Renal pelvis (tissue), 4 donors: ENCODE data around the gene PLPPR3. TPM values are rescaled to one million over a fixed set of nuclear protein-coding genes. Genes with fewer than 3 reads are reported as not detected.

ENCODE experiments used
- DNase-seq: peaks from one replicate; pipeline ENCODE4 v3.0.0-alpha.2; 2013
- polyA plus RNA-seq, 3 donors: library from polyadenylated mRNA; unstranded; fragments of 120-200 nt; gene quantifications; one replicate each; pipeline ENCODE4 v1.2.1, GENCODE V29; 2013; ENCODE audit not compliant: insufficient read length in 3 of 3

The PLPPR3 gene
- polyA plus RNA-seq, 3 donors, result 11.2 to 25.9 (median 17.1) TPM

GRCh38 chr19:776549-776948 is 45.2 kb downstream of the PLPPR3 start:
- DNase-seq, result no peak

GRCh38 chr19:772730-773436 is 48.9 kb downstream of the PLPPR3 start:
- no peak for DNase-seq

- DNase-seq, result no peak
These were observed 49.7 kb downstream of the PLPPR3 start for GRCh38 chr19:772063-772462.

GRCh38 chr19:771332-771785 is 50.4 kb downstream of the PLPPR3 start:
- no peak for DNase-seq

GRCh38 chr19:769616-770015 is 52.1 kb downstream of the PLPPR3 start:
- no peak for DNase-seq

- no peak for DNase-seq
These were observed 53.3 kb downstream of the PLPPR3 start for GRCh38 chr19:768424-768823.

GRCh38 chr19:765179-765738 is 56.5 kb downstream of the PLPPR3 start:
- DNase-seq, result no peak

- no peak for DNase-seq
These were observed 57.5 kb downstream of the PLPPR3 start for GRCh38 chr19:764301-764700.

GRCh38 chr19:763869-764268 is 57.9 kb downstream of the PLPPR3 start:
- no peak for DNase-seq

- DNase-seq, result no peak
These were observed 58.6 kb downstream of the PLPPR3 start for GRCh38 chr19:763181-763580.

Other genes starting within 250 kb of the PLPPR3 start
- 100 to 1,000 TPM; 474 to 595 (median 592) TPM for gene BSG, start 249.4 kb downstream of the PLPPR3 start, polyA plus RNA-seq
- gene HCN2, start 232.1 kb downstream of the PLPPR3 start, polyA plus RNA-seq, result under 1 TPM; 0.27 to 0.48 (median 0.30) TPM
- gene POLRMT, start 188.4 kb downstream of the PLPPR3 start, polyA plus RNA-seq, result 10 to 100 TPM; 64.7 to 78.3 (median 70.9) TPM
- 1 to 10 TPM in 1 of 3 donors, under 1 TPM in 2; 0.83 to 1.1 (median 0.91) TPM for gene FGF22, start 182.1 kb downstream of the PLPPR3 start, polyA plus RNA-seq
- gene RNF126, start 158.7 kb downstream of the PLPPR3 start, polyA plus RNA-seq, result 10 to 100 TPM; 33.8 to 35.9 (median 35.8) TPM
- gene FSTL3, start 145.6 kb downstream of the PLPPR3 start, polyA plus RNA-seq, result 10 to 100 TPM; 21.7 to 24.4 (median 23.3) TPM
- under 1 TPM in 2 of 3 donors, not detected in 1; 0.33 to 0.51 TPM for gene PRSS57, start 126.5 kb downstream of the PLPPR3 start, polyA plus RNA-seq
- 100 to 1,000 TPM in 2 of 3 donors, 10 to 100 TPM in 1; 89.8 to 119 (median 113) TPM for gene PALM, start 113.0 kb downstream of the PLPPR3 start, polyA plus RNA-seq
- 10 to 100 TPM in 1 of 3 donors, 1 to 10 TPM in 2; 7.1 to 11.2 (median 7.5) TPM for gene MISP, start 70.8 kb downstream of the PLPPR3 start, polyA plus RNA-seq
- 100 to 1,000 TPM; 400 to 450 (median 417) TPM for gene PTBP1, start 24.5 kb downstream of the PLPPR3 start, polyA plus RNA-seq
- 1 to 10 TPM; 1.0 to 3.4 (median 2.2) TPM for gene AZU1, start 5.9 kb upstream of the PLPPR3 start, polyA plus RNA-seq
- gene PRTN3, start 19.0 kb upstream of the PLPPR3 start, polyA plus RNA-seq, result 1 to 10 TPM; 1.2 to 2.0 (median 1.4) TPM
- under 1 TPM; 0.25 to 0.51 (median 0.46) TPM for gene ELANE, start 30.3 kb upstream of the PLPPR3 start, polyA plus RNA-seq
- gene CFD, start 37.7 kb upstream of the PLPPR3 start, polyA plus RNA-seq, result 1 to 10 TPM; 3.9 to 4.4 (median 4.2) TPM
- 10 to 100 TPM; 60.6 to 71.4 (median 63.5) TPM for gene MED16, start 71.2 kb upstream of the PLPPR3 start, polyA plus RNA-seq
- gene RNU6-9, start 71.5 kb upstream of the PLPPR3 start, polyA plus RNA-seq, result not detected
- 10 to 100 TPM; 43.1 to 58.3 (median 51.9) TPM for gene R3HDM4, start 91.3 kb upstream of the PLPPR3 start, polyA plus RNA-seq
- 1 to 10 TPM in 1 of 3 donors, under 1 TPM in 2; 0.94 to 1.3 (median 0.98) TPM for gene KISS1R, start 95.4 kb upstream of the PLPPR3 start, polyA plus RNA-seq
- gene ARID3A, start 104.1 kb upstream of the PLPPR3 start, polyA plus RNA-seq, result 10 to 100 TPM; 25.3 to 38.8 (median 31.6) TPM
- gene WDR18, start 162.4 kb upstream of the PLPPR3 start, polyA plus RNA-seq, result 10 to 100 TPM; 48.4 to 63.9 (median 61.6) TPM
- 1 to 10 TPM in 1 of 3 donors, under 1 TPM in 2; 0.87 to 1.1 (median 0.91) TPM for gene GRIN3B, start 178.5 kb upstream of the PLPPR3 start, polyA plus RNA-seq
- gene TMEM259, start 199.2 kb upstream of the PLPPR3 start, polyA plus RNA-seq, result 100 to 1,000 TPM; 126 to 135 (median 134) TPM
- not detected for gene RNU6-2, start 199.6 kb upstream of the PLPPR3 start, polyA plus RNA-seq
- gene CNN2, start 204.7 kb upstream of the PLPPR3 start, polyA plus RNA-seq, result 100 to 1,000 TPM; 171 to 183 (median 174) TPM
- 10 to 100 TPM in 1 of 3 donors, 1 to 10 TPM in 2; 8.9 to 11.6 (median 9.6) TPM for gene ABCA7, start 218.2 kb upstream of the PLPPR3 start, polyA plus RNA-seq
- gene ARHGAP45, start 245.2 kb upstream of the PLPPR3 start, polyA plus RNA-seq, result 10 to 100 TPM in 2 of 3 donors, 1 to 10 TPM in 1; 10.0 to 14.9 (median 14.8) TPM